ENCODE data around the gene LGALS12. TPM values are rescaled to one million over a fixed set of nuclear protein-coding genes. Genes with fewer than 3 reads are reported as not detected.

LGALS12 gene
- total and polyA plus RNA-seq, 2 donors (not counting 1 experiment from before 2014, with no cell fraction given) = 0.19 TPM; not detected in 1

DNA sequence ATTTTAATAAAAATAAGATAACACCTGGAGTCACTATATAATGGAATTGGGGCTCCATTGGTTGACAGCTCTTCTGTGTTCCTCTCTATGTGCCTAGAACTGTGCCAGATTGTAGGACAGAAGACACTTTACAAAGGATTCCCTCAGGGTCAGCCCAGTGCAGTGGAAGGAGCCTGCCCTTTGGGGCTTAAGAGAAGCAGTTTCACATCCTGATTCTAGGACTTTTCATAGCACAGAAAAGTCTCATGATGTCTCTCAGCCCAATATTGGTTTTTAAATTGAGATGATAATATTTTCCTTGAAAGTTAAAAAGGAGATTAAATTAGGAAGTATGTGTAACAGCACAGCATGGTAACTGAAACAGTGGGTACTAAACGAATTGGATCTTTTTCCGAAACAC lies 37.8 kb downstream of the LGALS12 start:
- Mint-ChIP-seq H3K9me3 (ENCODE audit: insufficient read depth) (no peaks in the 10 kb centered on the region), H3K4me3 (no peak overlapping the region), H3K4me1 (peaks cover 15% of the 10 kb centered on the region), H3K27me3 (no peaks in the 10 kb centered on the region), H3K27ac (no peak overlapping the region)
- Histone ChIP-seq H3K4me2 (replicated peaks; ENCODE audit: low read depth, low read length, poor library complexity, severe bottlenecking) (no peak overlapping the region), H4K20me1 (ENCODE audit: control insufficient read depth, insufficient read depth, low read length, poor library complexity, severe bottlenecking) (no peaks in the 10 kb centered on the region), H3K4me3 (ENCODE audit: control extremely low read depth in 1 of 5, extremely low read depth in 1 of 5, insufficient read depth in 1 of 5, low read depth in 2 of 5, low read length in 4 of 5) (no peak overlapping the region), H3K36me3 (replicated peaks in 1 of 2; ENCODE audit: control extremely low read depth in 1 of 2, control insufficient read depth in 1 of 2, extremely low read depth in 1 of 2, insufficient read depth in 2 of 2, low read length in 1 of 2) (no peaks in the 10 kb centered on the region), H3K9ac (ENCODE audit: low read length) (peak overlapping the region; percentile 7), H3K79me2 (ENCODE audit: control insufficient read depth, insufficient read depth, low read length) (no peaks in the 10 kb centered on the region), H3K27ac (ENCODE audit: low read length in 2 of 2) (no peak overlapping the region), H3K4me1 (ENCODE audit: control insufficient read depth in 2 of 2, insufficient read depth in 2 of 2, low read length in 2 of 2) (peaks cover 9 to 11% of the 10 kb centered on the region in 2 donors), H3K27me3 (replicated peaks in 1 of 4; ENCODE audit: control extremely low read depth in 1 of 4, control insufficient read depth in 3 of 4, insufficient read depth in 4 of 4, low read length in 3 of 4) (no peaks in the 10 kb centered on the region), H3K9me3 (ENCODE audit: control extremely low read depth in 1 of 3, control insufficient read depth in 2 of 3, insufficient read depth in 1 of 3, low read length in 2 of 3) (no peaks in the 10 kb centered on the region), H2AFZ (ENCODE audit: insufficient read depth, low read depth, low read length, poor library complexity, severe bottlenecking) (no peak overlapping the region)
- no CpG with 5 or more reads among the region's 2 CpGs for WGBS (ENCODE audit: insufficient coverage)
- no peak for TF ChIP-seq EZH2 (IDR thresholded peaks at IDR 0.05; ENCODE audit: borderline replicate concordance, insufficient read depth, low read depth, low read length, poor library complexity, severe bottlenecking)
- TF ChIP-seq CTCF (IDR thresholded peaks at IDR 0.05) = no peak
- DNase-seq = peak; percentile 49
- POLR2A ChIA-PET = no interaction called here
- CTCF ChIA-PET = interaction anchor here (1.0 kb wide), 1 partner anchor 64 kb away, joined by 3 read pairs; no protein-coding TSS in a partner anchor
- ATAC-seq (ENCODE audit: low read depth) = peak; percentile 60
- intact Hi-C loops (cut with micrococcal nuclease) = loop anchor here (2.0 kb wide), 1 partner anchor 23 kb away; no protein-coding TSS in a partner anchor

GRCh38 chr11:63547061-63547460 lies 41.2 kb downstream of the LGALS12 start:
- peaks cover 0 to 11% (median 0%) of the 10 kb centered on the region in 4 experiments for H3K27me3 ChIP-seq (replicated peaks in 1 of 4; ENCODE audit: control extremely low read depth in 1 of 4, control insufficient read depth in 3 of 4, insufficient read depth in 4 of 4, low read length in 3 of 4)
- no peaks in the 10 kb centered on the region for H3K9me3 Mint-ChIP-seq (ENCODE audit: insufficient read depth)
- ATAC-seq (ENCODE audit: low read depth) = no peak
- DNase-seq = no peak
- intact Hi-C loops (cut with micrococcal nuclease) = no loop called here
- H3K4me1 Mint-ChIP-seq = peaks cover 19% of the 10 kb centered on the region
- H3K4me2 ChIP-seq (replicated peaks; ENCODE audit: low read depth, low read length, poor library complexity, severe bottlenecking) = no peak overlapping the region
- ChIA-PET POLR2A (no interaction called here), CTCF (interaction anchor here (1.4 kb wide), 1 partner anchor 10 kb away, joined by 4 read pairs; the partner anchor contains the start of gene PLAAT4)
- H3K9ac ChIP-seq (ENCODE audit: low read length) = no peak overlapping the region
- TF ChIP-seq CTCF (IDR thresholded peaks at IDR 0.05) (no peak), EZH2 (IDR thresholded peaks at IDR 0.05; ENCODE audit: borderline replicate concordance, insufficient read depth, low read depth, low read length, poor library complexity, severe bottlenecking) (no peak)
- no CpG with 5 or more reads among the region's 1 CpG for WGBS (ENCODE audit: insufficient coverage)
- no peaks in the 10 kb centered on the region for H3K36me3 ChIP-seq (replicated peaks in 1 of 2; ENCODE audit: control extremely low read depth in 1 of 2, control insufficient read depth in 1 of 2, extremely low read depth in 1 of 2, insufficient read depth in 2 of 2, low read length in 1 of 2)
- no peak overlapping the region for H2AFZ ChIP-seq (ENCODE audit: insufficient read depth, low read depth, low read length, poor library complexity, severe bottlenecking)
- no peak overlapping the region for H3K4me3 ChIP-seq (ENCODE audit: control extremely low read depth in 1 of 5, extremely low read depth in 1 of 5, insufficient read depth in 1 of 5, low read depth in 2 of 5, low read length in 4 of 5)
- peaks cover 0 to 4% (median 0%) of the 10 kb centered on the region in 3 donors for H3K9me3 ChIP-seq (ENCODE audit: control extremely low read depth in 1 of 3, control insufficient read depth in 2 of 3, insufficient read depth in 1 of 3, low read length in 2 of 3)
- H3K27me3 Mint-ChIP-seq = peaks cover 5% of the 10 kb centered on the region
- no peaks in the 10 kb centered on the region for H3K79me2 ChIP-seq (ENCODE audit: control insufficient read depth, insufficient read depth, low read length)
- no peak overlapping the region for H3K27ac ChIP-seq (ENCODE audit: low read length in 2 of 2)
- no peak overlapping the region for H3K27ac Mint-ChIP-seq
- H3K4me1 ChIP-seq (ENCODE audit: control insufficient read depth in 2 of 2, insufficient read depth in 2 of 2, low read length in 2 of 2) = peaks cover 9 to 19% of the 10 kb centered on the region in 2 donors
- H3K4me3 Mint-ChIP-seq = no peak overlapping the region
- H4K20me1 ChIP-seq (ENCODE audit: control insufficient read depth, insufficient read depth, low read length, poor library complexity, severe bottlenecking) = no peaks in the 10 kb centered on the region
